HL-60 (cell line): Measurements from ENCODE around the gene NEURL1.
"Not testable (repeated sequence)": the region's sequence is repeated elsewhere in the genome, so short reads cannot be mapped to it uniquely, and the experiment has no call there.

Experiments
- DNase-seq, 2 experiments: peaks; one replicate each; pipeline ENCODE4 v3.0.0-alpha.2; 2010 to 2020; ENCODE audit warnings: low read depth in 1 of 2, low spot score in 1 of 2
- H3K27ac ChIP-seq: fragments of 250-450 bp; sonication (Bioruptor Pico); replicated peaks from 2 replicates; pipeline ENCODE4 v1.5.1; 2020; ENCODE audit warnings: mild to moderate bottlenecking, moderate library complexity
- H3K27me3 ChIP-seq: fragments of 250-450 bp; sonication (Bioruptor Pico); 2 replicates; pipeline ENCODE4 v1.5.1; 2021; ENCODE audit warnings: mild to moderate bottlenecking, moderate library complexity; ENCODE audit not compliant: insufficient read depth, poor library complexity, severe bottlenecking
- H3K4me3 ChIP-seq: replicated peaks from 2 replicates; pipeline ENCODE4 v1.5.1; 2011; ENCODE audit warnings: mild to moderate bottlenecking, control low read depth, low read length; ENCODE audit not compliant: insufficient read depth
- GABPA ChIP-seq: IDR thresholded peaks from 2 replicates; pipeline ENCODE4 v1.6.1; 2012; ENCODE audit warnings: low read depth
- POLR2AphosphoS5 ChIP-seq: IDR thresholded peaks from 2 replicates; pipeline ENCODE4 v1.6.1; 2012; ENCODE audit warnings: low read depth
- SPI1 ChIP-seq: IDR thresholded peaks from 2 replicates; pipeline ENCODE4 v1.6.1; 2012; ENCODE audit warnings: low read depth, mild to moderate bottlenecking, borderline replicate concordance
- TF ChIP-seq, protein P1 (sequence below): IDR thresholded peaks from 2 replicates; pipeline ENCODE4 v1.6.1; 2012; ENCODE audit warnings: low read depth; ENCODE audit not compliant: insufficient replicate concordance
- TF ChIP-seq, protein P2 (sequence below): IDR thresholded peaks from one replicate; pipeline ENCODE4 v1.5.1; 2011; ENCODE audit warnings: low read length, control low read depth, inconsistent platforms; ENCODE audit not compliant: insufficient read depth

The NEURL1 gene

DNA sequence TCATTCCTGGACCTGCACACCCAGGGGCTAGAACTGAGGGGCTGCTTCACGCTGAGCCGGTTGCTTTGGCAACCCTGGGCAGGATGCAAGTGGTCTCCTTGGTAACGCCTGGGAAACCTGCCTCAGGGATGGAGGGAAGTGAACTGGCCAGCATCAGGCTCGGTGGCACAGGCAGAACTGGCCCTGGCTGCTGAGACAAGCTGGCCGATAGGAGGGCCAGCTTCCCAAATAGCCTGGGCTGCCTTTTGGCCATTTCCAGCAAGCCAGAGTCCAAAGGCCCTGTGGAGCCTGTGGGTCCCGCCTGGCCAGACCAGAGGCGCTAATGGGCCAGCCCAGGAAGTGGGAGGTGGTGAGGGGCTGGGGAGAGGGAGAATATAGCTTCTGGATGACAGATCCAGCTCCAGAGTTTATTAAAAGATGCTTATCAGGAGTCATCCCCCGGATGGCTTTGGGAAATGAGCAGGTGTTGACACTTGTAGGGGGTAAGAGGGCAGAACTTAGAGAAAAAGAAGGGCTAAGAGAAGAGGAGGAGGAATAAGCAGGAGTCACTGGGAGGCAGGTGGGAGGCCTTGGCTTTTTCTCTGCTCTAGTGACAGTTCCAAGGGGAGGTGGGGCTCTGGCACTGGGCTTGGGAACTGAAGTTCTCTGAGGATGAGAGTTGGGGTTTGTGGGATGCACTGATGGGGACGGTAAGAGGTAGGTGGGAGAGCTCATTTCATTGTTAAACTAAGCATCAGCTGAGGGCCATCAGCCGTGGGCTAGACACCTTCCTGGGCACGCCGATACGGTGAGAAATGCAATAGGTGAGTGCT, 9.6 kb downstream of the NEURL1 start:
- H3K27me3 ChIP-seq = peaks cover 2% of the 10 kb centered on the region
- no peak overlapping the region for H3K4me3 ChIP-seq
- no peak overlapping the region for H3K27ac ChIP-seq
- DNase-seq = no peak
- TF ChIP-seq, protein P1, sequence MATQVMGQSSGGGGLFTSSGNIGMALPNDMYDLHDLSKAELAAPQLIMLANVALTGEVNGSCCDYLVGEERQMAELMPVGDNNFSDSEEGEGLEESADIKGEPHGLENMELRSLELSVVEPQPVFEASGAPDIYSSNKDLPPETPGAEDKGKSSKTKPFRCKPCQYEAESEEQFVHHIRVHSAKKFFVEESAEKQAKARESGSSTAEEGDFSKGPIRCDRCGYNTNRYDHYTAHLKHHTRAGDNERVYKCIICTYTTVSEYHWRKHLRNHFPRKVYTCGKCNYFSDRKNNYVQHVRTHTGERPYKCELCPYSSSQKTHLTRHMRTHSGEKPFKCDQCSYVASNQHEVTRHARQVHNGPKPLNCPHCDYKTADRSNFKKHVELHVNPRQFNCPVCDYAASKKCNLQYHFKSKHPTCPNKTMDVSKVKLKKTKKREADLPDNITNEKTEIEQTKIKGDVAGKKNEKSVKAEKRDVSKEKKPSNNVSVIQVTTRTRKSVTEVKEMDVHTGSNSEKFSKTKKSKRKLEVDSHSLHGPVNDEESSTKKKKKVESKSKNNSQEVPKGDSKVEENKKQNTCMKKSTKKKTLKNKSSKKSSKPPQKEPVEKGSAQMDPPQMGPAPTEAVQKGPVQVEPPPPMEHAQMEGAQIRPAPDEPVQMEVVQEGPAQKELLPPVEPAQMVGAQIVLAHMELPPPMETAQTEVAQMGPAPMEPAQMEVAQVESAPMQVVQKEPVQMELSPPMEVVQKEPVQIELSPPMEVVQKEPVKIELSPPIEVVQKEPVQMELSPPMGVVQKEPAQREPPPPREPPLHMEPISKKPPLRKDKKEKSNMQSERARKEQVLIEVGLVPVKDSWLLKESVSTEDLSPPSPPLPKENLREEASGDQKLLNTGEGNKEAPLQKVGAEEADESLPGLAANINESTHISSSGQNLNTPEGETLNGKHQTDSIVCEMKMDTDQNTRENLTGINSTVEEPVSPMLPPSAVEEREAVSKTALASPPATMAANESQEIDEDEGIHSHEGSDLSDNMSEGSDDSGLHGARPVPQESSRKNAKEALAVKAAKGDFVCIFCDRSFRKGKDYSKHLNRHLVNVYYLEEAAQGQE = no peak
- TF ChIP-seq POLR2AphosphoS5 = no peak
- TF ChIP-seq, protein P2, sequence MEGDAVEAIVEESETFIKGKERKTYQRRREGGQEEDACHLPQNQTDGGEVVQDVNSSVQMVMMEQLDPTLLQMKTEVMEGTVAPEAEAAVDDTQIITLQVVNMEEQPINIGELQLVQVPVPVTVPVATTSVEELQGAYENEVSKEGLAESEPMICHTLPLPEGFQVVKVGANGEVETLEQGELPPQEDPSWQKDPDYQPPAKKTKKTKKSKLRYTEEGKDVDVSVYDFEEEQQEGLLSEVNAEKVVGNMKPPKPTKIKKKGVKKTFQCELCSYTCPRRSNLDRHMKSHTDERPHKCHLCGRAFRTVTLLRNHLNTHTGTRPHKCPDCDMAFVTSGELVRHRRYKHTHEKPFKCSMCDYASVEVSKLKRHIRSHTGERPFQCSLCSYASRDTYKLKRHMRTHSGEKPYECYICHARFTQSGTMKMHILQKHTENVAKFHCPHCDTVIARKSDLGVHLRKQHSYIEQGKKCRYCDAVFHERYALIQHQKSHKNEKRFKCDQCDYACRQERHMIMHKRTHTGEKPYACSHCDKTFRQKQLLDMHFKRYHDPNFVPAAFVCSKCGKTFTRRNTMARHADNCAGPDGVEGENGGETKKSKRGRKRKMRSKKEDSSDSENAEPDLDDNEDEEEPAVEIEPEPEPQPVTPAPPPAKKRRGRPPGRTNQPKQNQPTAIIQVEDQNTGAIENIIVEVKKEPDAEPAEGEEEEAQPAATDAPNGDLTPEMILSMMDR = no peak
- TF ChIP-seq GABPA = no peak
- no peak for TF ChIP-seq SPI1

DNA sequence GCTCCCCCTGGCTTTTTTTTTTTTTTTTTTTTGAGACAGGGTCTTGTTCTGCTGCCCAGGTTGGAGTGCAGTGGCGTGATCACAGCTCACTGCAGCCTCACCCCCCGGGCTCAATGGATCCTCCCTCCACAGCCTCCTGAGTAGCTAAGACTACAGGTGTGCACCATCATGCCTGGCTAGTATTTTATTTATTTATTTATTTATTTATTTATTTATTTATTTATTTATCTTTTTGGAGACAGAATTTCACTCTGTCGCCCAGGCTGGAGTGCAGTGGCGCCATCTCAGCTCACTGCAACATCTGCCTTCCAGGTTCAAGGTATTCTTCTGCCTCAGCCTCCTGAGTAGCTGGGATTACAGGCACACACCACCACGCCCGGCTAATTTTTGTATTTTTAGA, 10.3 kb downstream of the NEURL1 start:
- not testable (repeated sequence) for H3K27me3 ChIP-seq, H3K27ac ChIP-seq, DNase-seq

DNA sequence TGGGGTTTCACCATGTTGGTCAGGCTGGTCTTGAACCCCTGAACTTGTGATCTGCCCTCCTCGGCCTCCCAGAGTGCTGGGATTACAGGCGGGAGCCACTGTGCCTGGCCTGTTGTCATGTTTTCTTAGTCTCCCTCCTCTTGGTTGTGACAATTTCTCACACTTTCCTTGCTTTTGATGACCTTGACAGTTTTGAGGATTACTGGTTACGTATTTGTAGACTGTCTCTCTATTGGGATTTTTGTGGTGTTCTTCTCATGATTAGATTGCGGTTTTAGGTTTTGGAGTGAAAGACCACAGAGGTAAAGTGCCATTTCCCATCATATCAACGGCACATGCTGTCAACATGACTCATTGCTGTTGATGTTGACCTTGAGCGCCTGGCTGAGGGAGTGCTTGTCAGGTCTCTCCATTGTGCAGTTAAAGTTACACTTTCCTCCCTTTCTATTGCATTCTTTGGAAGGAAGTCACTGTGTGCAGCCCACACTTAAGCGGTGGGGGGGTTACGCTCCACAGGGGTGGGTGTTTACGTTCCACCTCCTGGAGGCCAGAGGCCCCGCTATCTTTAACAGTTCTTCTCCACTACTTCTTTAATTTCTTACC, 10.8 kb downstream of the NEURL1 start:
- TF ChIP-seq, protein P2 = no peak
- TF ChIP-seq GABPA (no peak), SPI1 (no peak), POLR2AphosphoS5 (no peak)
- TF ChIP-seq, protein P1 = no peak
- peaks cover 2% of the 10 kb centered on the region for H3K27me3 ChIP-seq
- no peak for DNase-seq

More for the DNA sequence above, 10.3 kb downstream of the NEURL1 start:
- not testable (repeated sequence) for H3K4me3 ChIP-seq

DNA sequence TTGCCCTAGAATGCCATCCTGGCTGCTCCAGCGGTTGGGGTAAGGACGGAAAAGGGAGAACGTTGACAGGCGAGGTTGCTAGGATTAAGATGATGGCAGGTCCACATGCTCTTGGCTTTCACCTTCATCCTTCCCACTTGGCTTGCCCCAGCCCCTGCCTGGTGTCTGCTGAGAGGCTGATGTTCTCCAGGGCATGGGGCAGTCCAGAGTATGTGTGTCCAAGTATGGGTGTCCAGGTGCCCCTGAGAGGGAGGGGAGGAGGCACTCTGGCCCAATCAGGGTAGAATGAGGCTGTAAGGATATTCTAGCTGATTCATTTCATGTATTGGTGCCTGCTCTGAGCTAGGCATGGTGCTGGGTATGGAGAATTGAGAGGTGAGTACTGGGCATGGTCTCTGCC, 12.6 kb downstream of the NEURL1 start:
- no peak overlapping the region for H3K27ac ChIP-seq
- no peak overlapping the region for H3K4me3 ChIP-seq
- TF ChIP-seq GABPA = no peak
- no peak for TF ChIP-seq SPI1
- TF ChIP-seq, protein P2 = no peak
- no peak for TF ChIP-seq POLR2AphosphoS5
- H3K27me3 ChIP-seq = no peaks in the 10 kb centered on the region
- DNase-seq = no peak

More for the DNA sequence above, 10.8 kb downstream of the NEURL1 start:
- no peak overlapping the region for H3K27ac ChIP-seq
- no peak overlapping the region for H3K4me3 ChIP-seq
